HCT116 (cell line): ENCODE results near the gene DBR1. TPM values are rescaled to one million over a fixed set of nuclear protein-coding genes. Genes with fewer than 3 reads are reported as not detected.

ENCODE experiments used
- ATAC-seq: fragments of 200-7000 bp; cut with Tn5 transposase; 2 replicates; pipeline ENCODE4 v1.9.1; 2020; ENCODE audit warnings: mild to moderate bottlenecking, moderate library complexity
- BruUV-seq: library from RNA; stranded (reverse); fragments of 400-500 nt; replicated peaks from 2 replicates; lab custom pipeline; 2021; lab: Mats Ljungman, UMichigan
- CTCF ChIA-PET: fragments of 300-600 bp; sonication (Branson Sonifier 250); formaldehyde crosslinking; loops from one replicate; lab custom pipeline; 2021; ENCODE audit warnings: antibody characterized with exemption; lab: Charles Lee
- POLR2A ChIA-PET: fragments of 300-600, 350-600 bp; sonication (Branson Sonifier 250); formaldehyde crosslinking; loops from one replicate; lab custom pipeline; 2021; ENCODE audit warnings: antibody characterized with exemption; lab: Charles Lee
- RAD21 ChIA-PET, 2 experiments: fragments of 300-600 bp; sonication (Branson Sonifier 250); formaldehyde crosslinking; loops; one replicate each; lab custom pipeline; 2023; ENCODE audit warnings: low total read pairs in 2 of 2; ENCODE audit not compliant: uncharacterized antibody in 2 of 2, unreplicated experiment in 2 of 2, low non-redundant PET in 1 of 2; lab: Charles Lee
- DNase-seq: peaks from one replicate; pipeline ENCODE4 v3.0.0-alpha.2; 2010; ENCODE audit warnings: low read depth, low spot score
- H2AFZ ChIP-seq: fragments of 200-600 bp; shearing (Covaris generic), sonication (generic); 2 replicates; pipeline ENCODE4 v1.6.1; 2017; ENCODE audit warnings: low read depth, mixed run types, mixed read lengths, antibody characterized with exemption, low read length; ENCODE audit not compliant: poor library complexity, severe bottlenecking
- H3K27ac ChIP-seq: 2 replicates; pipeline ENCODE4 v1.5.1; 2012; ENCODE audit warnings: low read depth, low read length
- H3K27me3 ChIP-seq: fragments of 200-600 bp; sonication (generic); 2 replicates; pipeline ENCODE4 v1.6.1; 2016; ENCODE audit warnings: mixed run types, low read length, mixed read lengths; ENCODE audit not compliant: insufficient read depth
- H3K36me3 ChIP-seq, 2 experiments: fragments of 200-500 bp in 1 of 2; fragments of 200-600 bp in 1 of 2; sonication (Bioruptor generic) in 1 of 2; sonication (generic) in 1 of 2; 2 replicates each; pipeline versions ENCODE4 v1.5.1 to v1.6.1; 2014 to 2016; ENCODE audit warnings: low read length in 2 of 2, inconsistent platforms in 1 of 2, mixed read lengths in 1 of 2, mixed run types in 1 of 2; ENCODE audit not compliant: insufficient read depth in 2 of 2, control insufficient read depth in 1 of 2
- H3K4me1 ChIP-seq, 2 experiments: fragments of 200-600 bp in 1 of 2; sonication (generic) in 1 of 2; 2 replicates each; pipeline versions ENCODE4 v1.5.1 to v1.6.1; 2012 to 2017; ENCODE audit warnings: low read length in 2 of 2, inconsistent platforms in 1 of 2, mild to moderate bottlenecking in 1 of 2, mixed read lengths in 1 of 2, mixed run types in 1 of 2, moderate library complexity in 1 of 2; ENCODE audit not compliant: insufficient read depth in 2 of 2, control insufficient read depth in 1 of 2
- H3K4me2 ChIP-seq: fragments of 200-600 bp; sonication (generic); 2 replicates; pipeline ENCODE4 v1.6.1; 2017; ENCODE audit warnings: mixed run types, low read length, mixed read lengths
- H3K4me3 ChIP-seq, 2 experiments: fragments of 200-600 bp in 1 of 2; sonication (generic) in 1 of 2; replicated peaks in 1 of 2; 2 replicates each; pipeline ENCODE4 v1.5.1; 2011 to 2016; ENCODE audit warnings: low read length in 2 of 2, control low read depth in 1 of 2, low read depth in 1 of 2, mild to moderate bottlenecking in 1 of 2, mixed read lengths in 1 of 2, mixed run types in 1 of 2
- H3K79me2 ChIP-seq: fragments of 200-600 bp; sonication (generic); 2 replicates; pipeline ENCODE4 v1.6.1; 2017; ENCODE audit warnings: mild to moderate bottlenecking, mixed run types, low read length, moderate library complexity, mixed read lengths; ENCODE audit not compliant: insufficient read depth
- H3K9ac ChIP-seq: fragments of 200-600 bp; sonication (generic); 2 replicates; pipeline ENCODE4 v1.6.1; 2016; ENCODE audit warnings: low read length, mixed read lengths
- H3K9me2 ChIP-seq: fragments of 200-600 bp; sonication (generic), shearing (Covaris generic); 2 replicates; pipeline ENCODE4 v1.6.1; 2017; ENCODE audit warnings: mixed run types, mild to moderate bottlenecking, moderate library complexity; ENCODE audit not compliant: insufficient read depth
- H3K9me3 ChIP-seq, 2 experiments: fragments of 200-500 bp in 1 of 2; fragments of 200-600 bp in 1 of 2; sonication (Bioruptor generic) in 1 of 2; sonication (generic) in 1 of 2; 2 replicates each; pipeline ENCODE4 v1.6.1; 2014 to 2017; ENCODE audit warnings: low read length in 2 of 2, mixed read lengths in 2 of 2, inconsistent platforms in 1 of 2, low read depth in 1 of 2, mild to moderate bottlenecking in 1 of 2, mixed run types in 1 of 2, moderate library complexity in 1 of 2; ENCODE audit not compliant: control insufficient read depth in 1 of 2, insufficient read depth in 1 of 2
- H4K20me1 ChIP-seq: fragments of 200-600 bp; sonication (generic), shearing (Covaris generic); 2 replicates; pipeline ENCODE4 v1.6.1; 2017; ENCODE audit warnings: mixed run types, mild to moderate bottlenecking, moderate library complexity; ENCODE audit not compliant: insufficient read depth
- CEBPB ChIP-seq: IDR thresholded peaks from 2 replicates; pipeline ENCODE4 v1.6.1; 2012; ENCODE audit warnings: low read depth
- EGR1 ChIP-seq: IDR thresholded peaks from 2 replicates; pipeline ENCODE4 v1.6.1; 2012; ENCODE audit warnings: low read depth
- EZH2 ChIP-seq: fragments of 200-600 bp; sonication (generic); IDR thresholded peaks from 2 replicates; pipeline ENCODE4 v1.6.1; 2017; ENCODE audit warnings: antibody characterized with exemption, mixed run types
- EZH2phosphoT487 ChIP-seq: fragments of 200-600 bp; IDR thresholded peaks from 2 replicates; pipeline ENCODE4 v1.6.1; 2018; ENCODE audit warnings: antibody characterized with exemption, borderline replicate concordance
- FOSL1 ChIP-seq: IDR thresholded peaks from 2 replicates; pipeline ENCODE4 v1.6.1; 2012; ENCODE audit warnings: low read depth
- JUND ChIP-seq: IDR thresholded peaks from 2 replicates; pipeline ENCODE4 v1.6.1; 2012
- POLR2AphosphoS5 ChIP-seq: IDR thresholded peaks from 2 replicates; pipeline ENCODE4 v1.6.1; 2011; ENCODE audit warnings: mild to moderate bottlenecking, low read depth, low read length, moderate library complexity
- SIN3A ChIP-seq: IDR thresholded peaks from 2 replicates; pipeline ENCODE4 v1.6.1; 2012; ENCODE audit warnings: low read depth
- SP1 ChIP-seq: IDR thresholded peaks from 2 replicates; pipeline ENCODE4 v1.6.1; 2012; ENCODE audit warnings: low read depth
- TCF7L2 ChIP-seq: IDR thresholded peaks from 2 replicates; pipeline ENCODE4 v1.7.0; 2011; ENCODE audit warnings: borderline replicate concordance, inconsistent platforms; ENCODE audit not compliant: insufficient read depth, insufficient read length; ENCODE audit errors: extremely low read depth
- ZFX ChIP-seq: fragments of 450-650 bp; IDR thresholded peaks from 2 replicates; pipeline ENCODE4 v1.6.1; 2017
- ZNF274 ChIP-seq: fragments of 200-500 bp; sonication (Bioruptor generic); IDR thresholded peaks from 2 replicates; pipeline ENCODE4 v1.6.1; 2014; ENCODE audit warnings: mild to moderate bottlenecking, low read depth, low read length, inconsistent platforms
- intact Hi-C: fragments of 100-400 bp; cut with micrococcal nuclease; formaldehyde crosslinking; loops from 2 replicates; pipeline ENCODE4 v1.10.0; 2022
- total RNA-seq: library from RNA; stranded (reverse); gene quantifications from one replicate; pipeline ENCODE4 v1.2.1, GENCODE V29; 2021; ENCODE audit not compliant: unreplicated experiment
- TF ChIP-seq, protein P1 (sequence below): IDR thresholded peaks from 2 replicates; pipeline ENCODE4 v1.6.1; 2012
- TF ChIP-seq, protein P2 (sequence below): IDR thresholded peaks from 2 replicates; pipeline ENCODE4 v1.6.1; 2012; ENCODE audit warnings: low read depth
- TF ChIP-seq, protein P3 (sequence below): IDR thresholded peaks from 2 replicates; pipeline ENCODE4 v1.6.1; 2012
- TF ChIP-seq, protein P4 (sequence below): IDR thresholded peaks from 2 replicates; pipeline ENCODE4 v1.6.1; 2011; ENCODE audit warnings: mild to moderate bottlenecking, low read length, moderate library complexity; ENCODE audit not compliant: insufficient replicate concordance; ENCODE audit errors: extremely low read depth

Gene DBR1
- total RNA-seq, 1 experiment from 2014 or later: 21.6 TPM

DNA sequence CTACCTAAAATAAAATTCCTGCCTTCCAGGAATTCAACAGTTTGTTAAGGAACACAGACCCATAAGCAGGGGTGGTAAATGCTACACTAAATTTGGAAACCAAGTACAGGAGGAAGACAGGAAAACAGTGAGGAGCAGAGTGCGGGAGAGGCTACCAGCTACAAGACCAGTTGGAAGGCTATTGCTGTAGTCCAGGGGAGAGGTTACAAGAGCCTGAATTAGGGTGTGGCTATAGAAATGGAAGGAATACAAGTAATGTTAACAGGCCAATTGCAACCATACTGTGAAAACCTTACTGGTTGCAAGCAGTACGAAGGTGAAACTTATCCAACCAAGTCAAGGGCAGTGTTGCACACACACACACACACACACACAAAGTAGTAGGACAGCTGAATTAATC, 11.5 kb upstream of the DBR1 start:
- TF ChIP-seq, protein P1, sequence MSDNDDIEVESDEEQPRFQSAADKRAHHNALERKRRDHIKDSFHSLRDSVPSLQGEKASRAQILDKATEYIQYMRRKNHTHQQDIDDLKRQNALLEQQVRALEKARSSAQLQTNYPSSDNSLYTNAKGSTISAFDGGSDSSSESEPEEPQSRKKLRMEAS: no peak
- TF ChIP-seq, protein P2, sequence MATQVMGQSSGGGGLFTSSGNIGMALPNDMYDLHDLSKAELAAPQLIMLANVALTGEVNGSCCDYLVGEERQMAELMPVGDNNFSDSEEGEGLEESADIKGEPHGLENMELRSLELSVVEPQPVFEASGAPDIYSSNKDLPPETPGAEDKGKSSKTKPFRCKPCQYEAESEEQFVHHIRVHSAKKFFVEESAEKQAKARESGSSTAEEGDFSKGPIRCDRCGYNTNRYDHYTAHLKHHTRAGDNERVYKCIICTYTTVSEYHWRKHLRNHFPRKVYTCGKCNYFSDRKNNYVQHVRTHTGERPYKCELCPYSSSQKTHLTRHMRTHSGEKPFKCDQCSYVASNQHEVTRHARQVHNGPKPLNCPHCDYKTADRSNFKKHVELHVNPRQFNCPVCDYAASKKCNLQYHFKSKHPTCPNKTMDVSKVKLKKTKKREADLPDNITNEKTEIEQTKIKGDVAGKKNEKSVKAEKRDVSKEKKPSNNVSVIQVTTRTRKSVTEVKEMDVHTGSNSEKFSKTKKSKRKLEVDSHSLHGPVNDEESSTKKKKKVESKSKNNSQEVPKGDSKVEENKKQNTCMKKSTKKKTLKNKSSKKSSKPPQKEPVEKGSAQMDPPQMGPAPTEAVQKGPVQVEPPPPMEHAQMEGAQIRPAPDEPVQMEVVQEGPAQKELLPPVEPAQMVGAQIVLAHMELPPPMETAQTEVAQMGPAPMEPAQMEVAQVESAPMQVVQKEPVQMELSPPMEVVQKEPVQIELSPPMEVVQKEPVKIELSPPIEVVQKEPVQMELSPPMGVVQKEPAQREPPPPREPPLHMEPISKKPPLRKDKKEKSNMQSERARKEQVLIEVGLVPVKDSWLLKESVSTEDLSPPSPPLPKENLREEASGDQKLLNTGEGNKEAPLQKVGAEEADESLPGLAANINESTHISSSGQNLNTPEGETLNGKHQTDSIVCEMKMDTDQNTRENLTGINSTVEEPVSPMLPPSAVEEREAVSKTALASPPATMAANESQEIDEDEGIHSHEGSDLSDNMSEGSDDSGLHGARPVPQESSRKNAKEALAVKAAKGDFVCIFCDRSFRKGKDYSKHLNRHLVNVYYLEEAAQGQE: no peak
- TF ChIP-seq SP1 (no peak), EZH2phosphoT487 (no peak), JUND (no peak), EZH2 (no peak), SIN3A (no peak), ZNF274 (no peak), FOSL1 (no peak), TCF7L2 (no peak), CEBPB (no peak), EGR1 (no peak), ZFX (no peak), POLR2AphosphoS5 (no peak)
- TF ChIP-seq, protein P3, sequence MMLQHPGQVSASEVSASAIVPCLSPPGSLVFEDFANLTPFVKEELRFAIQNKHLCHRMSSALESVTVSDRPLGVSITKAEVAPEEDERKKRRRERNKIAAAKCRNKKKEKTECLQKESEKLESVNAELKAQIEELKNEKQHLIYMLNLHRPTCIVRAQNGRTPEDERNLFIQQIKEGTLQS: no peak
- TF ChIP-seq, protein P4, sequence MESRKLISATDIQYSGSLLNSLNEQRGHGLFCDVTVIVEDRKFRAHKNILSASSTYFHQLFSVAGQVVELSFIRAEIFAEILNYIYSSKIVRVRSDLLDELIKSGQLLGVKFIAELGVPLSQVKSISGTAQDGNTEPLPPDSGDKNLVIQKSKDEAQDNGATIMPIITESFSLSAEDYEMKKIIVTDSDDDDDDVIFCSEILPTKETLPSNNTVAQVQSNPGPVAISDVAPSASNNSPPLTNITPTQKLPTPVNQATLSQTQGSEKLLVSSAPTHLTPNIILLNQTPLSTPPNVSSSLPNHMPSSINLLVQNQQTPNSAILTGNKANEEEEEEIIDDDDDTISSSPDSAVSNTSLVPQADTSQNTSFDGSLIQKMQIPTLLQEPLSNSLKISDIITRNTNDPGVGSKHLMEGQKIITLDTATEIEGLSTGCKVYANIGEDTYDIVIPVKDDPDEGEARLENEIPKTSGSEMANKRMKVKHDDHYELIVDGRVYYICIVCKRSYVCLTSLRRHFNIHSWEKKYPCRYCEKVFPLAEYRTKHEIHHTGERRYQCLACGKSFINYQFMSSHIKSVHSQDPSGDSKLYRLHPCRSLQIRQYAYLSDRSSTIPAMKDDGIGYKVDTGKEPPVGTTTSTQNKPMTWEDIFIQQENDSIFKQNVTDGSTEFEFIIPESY: no peak
- ChIA-PET CTCF (interaction anchor here (1.1 kb wide), 1 partner anchor 145 kb away, joined by 4 read pairs; no protein-coding TSS in a partner anchor), POLR2A (interaction anchor here (0.9 to 2.6 kb wide), 2 partner anchors 12 to 13 kb away, joined by 3 to 17 read pairs; partner anchors contain the start of gene DBR1), RAD21 (no interaction called here)
- peak overlapping the region; percentile 91 for H2AFZ ChIP-seq
- H3K79me2 ChIP-seq: peaks cover 41% of the 10 kb centered on the region
- 0 out of 4 replicates have a peak, but pooled peaks cover 0 to 2% of the 10 kb centered on the region in 2 experiments for H3K36me3 ChIP-seq
- no peaks in the 10 kb centered on the region for H3K27me3 ChIP-seq
- peak; percentile 39 for ATAC-seq
- peak overlapping the region; percentile 88 for H3K9ac ChIP-seq
- H3K9me3 ChIP-seq: no peaks in the 10 kb centered on the region
- no peaks in the 10 kb centered on the region for H4K20me1 ChIP-seq
- H3K4me3 ChIP-seq: peak overlapping the region; percentile 89 to 95
- H3K4me2 ChIP-seq: peak overlapping the region; percentile 82
- H3K27ac ChIP-seq: peak overlapping the region; percentile 71; the same call in 1 of the 2 replicates
- DNase-seq: peak; percentile 21
- intact Hi-C loops: loop anchor here (5.0 to 10.0 kb wide), 3 partner anchors 161 to 731 kb away; partner anchors contain the start of gene MRAS
- BruUV-seq: no TSS peak
- no peaks in the 10 kb centered on the region for H3K9me2 ChIP-seq
- H3K4me1 ChIP-seq: peaks cover 9 to 29% of the 10 kb centered on the region in 2 experiments; a peak in 3 of 4 replicates
